ENCODE measurements around the gene CLSTN2.

CLSTN2 gene

DNA sequence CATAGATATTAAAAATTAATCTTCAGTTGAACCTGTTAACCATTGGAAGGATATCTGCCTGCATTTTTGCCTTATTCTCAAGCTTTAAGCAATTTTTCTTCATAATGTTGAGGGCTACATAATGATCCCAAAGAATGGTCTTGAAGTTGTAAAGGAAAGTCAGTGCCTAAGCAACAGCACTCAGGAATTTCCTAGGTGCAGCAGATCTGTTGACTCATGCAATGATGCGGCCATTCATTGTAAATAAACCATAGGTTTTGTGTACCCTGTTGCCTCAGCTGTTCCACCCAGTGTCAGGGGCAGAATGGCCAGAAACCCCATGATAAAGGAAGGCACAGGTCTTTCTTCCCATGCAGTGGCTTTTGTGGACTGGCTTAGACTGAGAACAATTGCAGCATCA is 664.5 kb downstream of the CLSTN2 start:
- TF ChIP-seq EZH2phosphoT487 (IDR thresholded peaks at IDR 0.05; ENCODE audit: low read length) = no peak
- no peak for TF ChIP-seq EZH2 (optimal IDR thresholded peaks at IDR 0.05; ENCODE audit: low read depth, low read length)
- TF ChIP-seq, protein P1, sequence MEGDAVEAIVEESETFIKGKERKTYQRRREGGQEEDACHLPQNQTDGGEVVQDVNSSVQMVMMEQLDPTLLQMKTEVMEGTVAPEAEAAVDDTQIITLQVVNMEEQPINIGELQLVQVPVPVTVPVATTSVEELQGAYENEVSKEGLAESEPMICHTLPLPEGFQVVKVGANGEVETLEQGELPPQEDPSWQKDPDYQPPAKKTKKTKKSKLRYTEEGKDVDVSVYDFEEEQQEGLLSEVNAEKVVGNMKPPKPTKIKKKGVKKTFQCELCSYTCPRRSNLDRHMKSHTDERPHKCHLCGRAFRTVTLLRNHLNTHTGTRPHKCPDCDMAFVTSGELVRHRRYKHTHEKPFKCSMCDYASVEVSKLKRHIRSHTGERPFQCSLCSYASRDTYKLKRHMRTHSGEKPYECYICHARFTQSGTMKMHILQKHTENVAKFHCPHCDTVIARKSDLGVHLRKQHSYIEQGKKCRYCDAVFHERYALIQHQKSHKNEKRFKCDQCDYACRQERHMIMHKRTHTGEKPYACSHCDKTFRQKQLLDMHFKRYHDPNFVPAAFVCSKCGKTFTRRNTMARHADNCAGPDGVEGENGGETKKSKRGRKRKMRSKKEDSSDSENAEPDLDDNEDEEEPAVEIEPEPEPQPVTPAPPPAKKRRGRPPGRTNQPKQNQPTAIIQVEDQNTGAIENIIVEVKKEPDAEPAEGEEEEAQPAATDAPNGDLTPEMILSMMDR (IDR thresholded peaks at IDR 0.05; ENCODE audit: low read length) = no peak
- H3K27me3 ChIP-seq (replicated peaks; ENCODE audit: insufficient read depth, low read length) = no peaks in the 10 kb centered on the region
- DNase-seq = no peak
- H3K9me3 ChIP-seq (replicated peaks; ENCODE audit: insufficient read depth, low read length) = no peaks in the 10 kb centered on the region
- no peak overlapping the region for H3K4me2 ChIP-seq (ENCODE audit: low read depth, low read length)
- H3F3A ChIP-seq (ENCODE audit: insufficient read depth, low read length) = no peaks in the 10 kb centered on the region
- H4K20me1 ChIP-seq (ENCODE audit: insufficient read depth, low read length) = no peaks in the 10 kb centered on the region
- no peak overlapping the region for H3K27ac ChIP-seq (ENCODE audit: low read length)
- H3K9ac ChIP-seq (ENCODE audit: low read length) = no peak overlapping the region
- no peaks in the 10 kb centered on the region for H3K36me3 ChIP-seq (replicated peaks; ENCODE audit: insufficient read depth, low read length)
- H3K9me2 ChIP-seq (replicated peaks; ENCODE audit: insufficient read depth, low read length) = no peaks in the 10 kb centered on the region
- no peak overlapping the region for H3K4me3 ChIP-seq (ENCODE audit: low read length)
- no peak overlapping the region for H2AFZ ChIP-seq (ENCODE audit: low read length)
- no peaks in the 10 kb centered on the region for H3K4me1 ChIP-seq (ENCODE audit: low read length)
- H3K79me2 ChIP-seq (ENCODE audit: low read length) = no peaks in the 10 kb centered on the region

DNA sequence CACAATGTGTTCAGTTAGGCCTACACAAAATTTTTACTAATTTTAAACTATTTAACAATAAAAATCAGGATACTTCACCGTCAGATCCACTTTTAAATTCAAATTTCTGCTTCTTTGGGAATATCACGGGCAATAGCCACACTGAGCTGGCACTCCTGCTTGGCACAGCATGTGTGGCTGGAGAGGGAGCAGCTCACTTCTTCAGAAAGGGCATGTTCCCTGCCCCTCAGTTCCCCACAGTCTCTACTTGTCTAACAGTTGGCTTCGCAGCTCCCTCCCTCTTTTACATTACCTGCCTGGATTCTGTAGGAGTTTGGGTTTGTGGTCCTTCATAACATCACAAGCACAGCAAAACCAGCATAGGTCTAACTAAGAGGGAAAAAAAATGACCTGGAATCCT is 666.9 kb downstream of the CLSTN2 start:
- no peak overlapping the region for H3K4me2 ChIP-seq (ENCODE audit: low read depth, low read length)
- no peak overlapping the region for H3K9ac ChIP-seq (ENCODE audit: low read length)
- no peaks in the 10 kb centered on the region for H3K79me2 ChIP-seq (ENCODE audit: low read length)
- H2AFZ ChIP-seq (ENCODE audit: low read length) = no peak overlapping the region
- H3K27ac ChIP-seq (ENCODE audit: low read length) = no peak overlapping the region
- no peaks in the 10 kb centered on the region for H3K9me3 ChIP-seq (replicated peaks; ENCODE audit: insufficient read depth, low read length)
- no peaks in the 10 kb centered on the region for H3K27me3 ChIP-seq (replicated peaks; ENCODE audit: insufficient read depth, low read length)
- no peak overlapping the region for H3K4me3 ChIP-seq (ENCODE audit: low read length)
- no peaks in the 10 kb centered on the region for H3K4me1 ChIP-seq (ENCODE audit: low read length)
- TF ChIP-seq, protein P1 (IDR thresholded peaks at IDR 0.05; ENCODE audit: low read length) = no peak
- no peak for TF ChIP-seq EZH2phosphoT487 (IDR thresholded peaks at IDR 0.05; ENCODE audit: low read length)
- TF ChIP-seq EZH2 (optimal IDR thresholded peaks at IDR 0.05; ENCODE audit: low read depth, low read length) = no peak
- no peak for DNase-seq
- H3K9me2 ChIP-seq (replicated peaks; ENCODE audit: insufficient read depth, low read length) = no peaks in the 10 kb centered on the region
- no peaks in the 10 kb centered on the region for H4K20me1 ChIP-seq (ENCODE audit: insufficient read depth, low read length)
- H3F3A ChIP-seq (ENCODE audit: insufficient read depth, low read length) = no peaks in the 10 kb centered on the region
- no peaks in the 10 kb centered on the region for H3K36me3 ChIP-seq (replicated peaks; ENCODE audit: insufficient read depth, low read length)

DNA sequence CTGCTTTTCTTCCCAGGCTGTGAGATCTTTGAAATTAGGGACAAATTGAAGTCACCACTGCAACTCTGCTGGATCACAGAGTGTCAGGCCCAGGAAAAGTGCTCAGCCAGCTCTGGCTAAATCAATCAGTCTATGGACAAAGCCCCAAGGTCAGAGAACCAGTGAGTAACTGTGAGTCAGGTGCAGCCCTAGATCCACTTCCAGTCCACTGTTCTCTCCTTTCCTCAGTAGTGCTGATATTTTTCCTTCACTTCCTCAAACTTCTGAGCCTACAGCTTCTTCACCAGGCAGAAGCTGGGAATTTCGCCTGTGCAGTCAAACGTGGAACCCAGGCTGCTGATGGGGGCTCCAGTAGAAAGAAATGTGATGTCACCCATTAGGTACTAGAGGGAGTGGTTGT is 667.8 kb downstream of the CLSTN2 start:
- TF ChIP-seq EZH2phosphoT487 (IDR thresholded peaks at IDR 0.05; ENCODE audit: low read length) = no peak
- Histone ChIP-seq H2AFZ (ENCODE audit: low read length) (no peak overlapping the region), H3K9ac (ENCODE audit: low read length) (no peak overlapping the region), H3K4me3 (ENCODE audit: low read length) (no peak overlapping the region), H3K27ac (ENCODE audit: low read length) (no peak overlapping the region), H3K4me2 (ENCODE audit: low read depth, low read length) (no peak overlapping the region), H4K20me1 (ENCODE audit: insufficient read depth, low read length) (no peaks in the 10 kb centered on the region), H3K4me1 (ENCODE audit: low read length) (no peaks in the 10 kb centered on the region), H3K27me3 (replicated peaks; ENCODE audit: insufficient read depth, low read length) (no peaks in the 10 kb centered on the region), H3K9me3 (replicated peaks; ENCODE audit: insufficient read depth, low read length) (no peaks in the 10 kb centered on the region), H3K36me3 (replicated peaks; ENCODE audit: insufficient read depth, low read length) (no peaks in the 10 kb centered on the region), H3F3A (ENCODE audit: insufficient read depth, low read length) (no peaks in the 10 kb centered on the region), H3K9me2 (replicated peaks; ENCODE audit: insufficient read depth, low read length) (no peaks in the 10 kb centered on the region), H3K79me2 (ENCODE audit: low read length) (no peaks in the 10 kb centered on the region)
- DNase-seq = no peak

DNA sequence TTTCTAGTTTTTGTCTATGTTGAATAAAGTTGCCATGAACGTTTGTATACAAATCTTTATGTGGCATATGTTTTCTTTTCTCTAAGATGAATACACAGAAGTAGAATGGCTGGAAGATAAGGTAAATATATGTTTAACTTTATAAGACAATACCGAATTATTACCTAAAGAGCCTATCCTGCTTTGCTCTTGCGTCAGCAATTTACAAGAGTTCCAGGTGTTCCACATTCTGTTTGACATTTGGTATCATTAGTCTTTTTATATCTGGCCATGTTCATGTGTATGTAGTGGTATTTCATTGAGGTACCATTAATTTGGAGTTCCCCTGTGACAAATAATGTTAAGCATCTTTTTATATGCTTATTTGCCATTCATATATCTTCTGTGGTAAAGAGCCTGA is 668.8 kb downstream of the CLSTN2 start:
- H3K36me3 ChIP-seq (replicated peaks; ENCODE audit: insufficient read depth, low read length) = no peaks in the 10 kb centered on the region
- H4K20me1 ChIP-seq (ENCODE audit: insufficient read depth, low read length) = no peaks in the 10 kb centered on the region
- no peaks in the 10 kb centered on the region for H3K4me1 ChIP-seq (ENCODE audit: low read length)
- H2AFZ ChIP-seq (ENCODE audit: low read length) = no peak overlapping the region
- no peaks in the 10 kb centered on the region for H3K27me3 ChIP-seq (replicated peaks; ENCODE audit: insufficient read depth, low read length)
- H3K9me2 ChIP-seq (replicated peaks; ENCODE audit: insufficient read depth, low read length) = no peaks in the 10 kb centered on the region
- H3K9ac ChIP-seq (ENCODE audit: low read length) = no peak overlapping the region
- no peak overlapping the region for H3K27ac ChIP-seq (ENCODE audit: low read length)
- no peak overlapping the region for H3K4me2 ChIP-seq (ENCODE audit: low read depth, low read length)
- TF ChIP-seq EZH2phosphoT487 (IDR thresholded peaks at IDR 0.05; ENCODE audit: low read length) (no peak), EZH2 (optimal IDR thresholded peaks at IDR 0.05; ENCODE audit: low read depth, low read length) (no peak)
- TF ChIP-seq, protein P1 (IDR thresholded peaks at IDR 0.05; ENCODE audit: low read length) = no peak
- no peak for DNase-seq
- no peak overlapping the region for H3K4me3 ChIP-seq (ENCODE audit: low read length)
- no peaks in the 10 kb centered on the region for H3K9me3 ChIP-seq (replicated peaks; ENCODE audit: insufficient read depth, low read length)
- H3F3A ChIP-seq (ENCODE audit: insufficient read depth, low read length) = no peaks in the 10 kb centered on the region
- no peaks in the 10 kb centered on the region for H3K79me2 ChIP-seq (ENCODE audit: low read length)

Measured in MM.1S (cell line).